Kidney glomerular epithelial cell (primary cell): ENCODE results near the gene TTC4.

Experiments
- DNase-seq: peaks from one replicate; lab custom pipeline; 2025; lab: John Stamatoyannopoulos, UW

The TTC4 gene

GRCh38 chr1:54784066-54784465, 68.4 kb downstream of the TTC4 start:
- DNase-seq = no peak

DNA sequence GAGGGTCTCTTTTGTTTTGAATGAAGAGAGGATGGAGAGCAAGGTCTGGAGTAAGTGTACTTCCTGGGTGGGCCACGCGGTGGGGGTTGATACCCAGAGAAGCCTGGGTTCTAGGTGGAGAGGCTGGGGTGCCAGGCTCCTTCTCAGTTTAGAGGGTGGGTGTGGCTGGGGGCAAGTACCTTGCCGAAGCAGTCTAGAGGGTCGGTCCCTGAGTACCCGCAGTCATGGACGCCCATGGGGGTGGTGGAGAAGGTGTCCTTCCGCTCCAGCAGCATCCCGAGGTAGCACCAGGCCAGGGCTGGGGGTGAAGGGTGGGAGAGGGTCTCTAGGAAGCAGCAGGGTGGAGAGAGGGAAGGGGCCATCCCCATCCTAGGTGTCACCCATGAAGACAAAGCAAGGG, 71.1 kb downstream of the TTC4 start:
- DNase-seq = no peak

GRCh38 chr1:54787604-54788003, 71.9 kb downstream of the TTC4 start:
- no peak for DNase-seq

DNA sequence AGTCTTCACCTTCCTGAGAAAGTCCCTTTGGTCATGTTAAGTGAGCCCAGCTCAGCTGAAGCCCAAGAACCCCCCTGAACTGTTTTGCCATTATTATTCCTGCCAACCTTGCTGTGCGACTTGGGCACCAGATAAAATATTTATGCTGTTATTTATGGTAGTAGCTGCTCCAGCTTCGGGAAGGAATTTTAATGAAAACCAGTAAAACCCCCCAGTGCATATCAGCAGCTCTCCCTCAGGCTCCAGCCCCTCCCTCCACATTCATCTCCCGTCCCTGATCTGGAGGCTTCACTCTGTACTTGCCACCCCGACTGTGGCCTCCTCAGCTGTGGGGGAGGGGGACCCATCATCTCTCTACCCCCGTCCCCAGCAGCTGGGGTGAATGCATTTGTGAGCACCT, 72.8 kb downstream of the TTC4 start:
- DNase-seq = no peak

- no peak for DNase-seq
Measured at GRCh38 chr1:54791880-54792522, 76.3 kb downstream of the TTC4 start.
